HG02852 (cell line): ENCODE measurements around the gene LIN54.
"Not testable (repeated sequence)": the region's sequence is repeated elsewhere in the genome, so short reads cannot be mapped to it uniquely, and the experiment has no call there.

Source experiments
- ATAC-seq: cut with Tn5 transposase; IDR thresholded peaks from one replicate; pipeline ENCODE4 v1.9.1; 2021; ENCODE audit warnings: mild to moderate bottlenecking, moderate library complexity; ENCODE audit not compliant: unreplicated experiment

The LIN54 gene

GRCh38 chr4:82951196-82951595 lies 59.4 kb downstream of the LIN54 start:
- no peak for ATAC-seq

GRCh38 chr4:82948647-82949204 lies 61.9 kb downstream of the LIN54 start:
- ATAC-seq, result no peak

- no peak for ATAC-seq
Observed at GRCh38 chr4:82947498-82947897, 63.1 kb downstream of the LIN54 start.

- ATAC-seq, result no peak
Observed at GRCh38 chr4:82939414-82939813, 71.2 kb downstream of the LIN54 start.

GRCh38 chr4:82934441-82934840 lies 76.2 kb downstream of the LIN54 start:
- ATAC-seq, result no peak

GRCh38 chr4:82930848-82931755 lies 79.5 kb downstream of the LIN54 start:
- no peak for ATAC-seq

- no peak for ATAC-seq
Observed at GRCh38 chr4:82921795-82922194, 88.8 kb downstream of the LIN54 start.

- no peak for ATAC-seq
Observed at GRCh38 chr4:82919386-82919785, 91.2 kb downstream of the LIN54 start.

GRCh38 chr4:82918091-82918490 lies 92.5 kb downstream of the LIN54 start:
- no peak for ATAC-seq

GRCh38 chr4:82913968-82914367 lies 96.7 kb downstream of the LIN54 start:
- not testable (repeated sequence) for ATAC-seq

- ATAC-seq, result no peak
Observed at GRCh38 chr4:82913305-82913704, 97.3 kb downstream of the LIN54 start.

- no peak for ATAC-seq
Observed at GRCh38 chr4:82909326-82909725, 101.3 kb downstream of the LIN54 start.

- peak; percentile 52 for ATAC-seq
Observed at GRCh38 chr4:82906469-82906868, 104.2 kb downstream of the LIN54 start.

- peak; percentile 45 for ATAC-seq
Observed at GRCh38 chr4:82905205-82905604, 105.4 kb downstream of the LIN54 start.

- ATAC-seq, result no peak
Observed at GRCh38 chr4:82903737-82904136, 106.9 kb downstream of the LIN54 start.

- ATAC-seq, result no peak
Observed at GRCh38 chr4:82901183-82901718, 109.4 kb downstream of the LIN54 start.

- peak; percentile 86 for ATAC-seq
Observed at GRCh38 chr4:82900411-82901182, 110.0 kb downstream of the LIN54 start, which contains the start of gene THAP9. TSS of gene THAP9 (plus strand) at chr4:82900735. CDS start at chr4:82900803, 68 bp downstream.

GRCh38 chr4:82900066-82900410 lies 110.6 kb downstream of the LIN54 start:
- ATAC-seq, result peak; percentile 2

- no peak for ATAC-seq
Observed at GRCh38 chr4:82899374-82900065, 111.1 kb downstream of the LIN54 start.

- ATAC-seq, result no peak
Observed at GRCh38 chr4:82898322-82899243, 112.0 kb downstream of the LIN54 start.
